Measurements from ENCODE around the gene KRTAP12-3. TPM values are rescaled to one million over a fixed set of nuclear protein-coding genes. Genes with fewer than 3 reads are reported as not detected.

The KRTAP12-3 gene
- total RNA-seq, 2 experiments from 2014 or later, result not detected

- intact Hi-C loops (cut with micrococcal nuclease; ENCODE audit: unreplicated experiment), result no loop called here
- H3K36me3 ChIP-seq (ENCODE audit: insufficient read depth, low read length), result no peaks in the 10 kb centered on the region
- no TSS peak for BruUV-seq (replicated peaks)
- ChIA-PET POLR2A (no interaction called here), CTCF (ENCODE audit: unreplicated experiment) (no interaction called here)
- TF ChIP-seq EZH2phosphoT487 (IDR thresholded peaks at IDR 0.05; ENCODE audit: borderline replicate concordance, low read depth, low read length), result no peak
- TF ChIP-seq, protein P1, sequence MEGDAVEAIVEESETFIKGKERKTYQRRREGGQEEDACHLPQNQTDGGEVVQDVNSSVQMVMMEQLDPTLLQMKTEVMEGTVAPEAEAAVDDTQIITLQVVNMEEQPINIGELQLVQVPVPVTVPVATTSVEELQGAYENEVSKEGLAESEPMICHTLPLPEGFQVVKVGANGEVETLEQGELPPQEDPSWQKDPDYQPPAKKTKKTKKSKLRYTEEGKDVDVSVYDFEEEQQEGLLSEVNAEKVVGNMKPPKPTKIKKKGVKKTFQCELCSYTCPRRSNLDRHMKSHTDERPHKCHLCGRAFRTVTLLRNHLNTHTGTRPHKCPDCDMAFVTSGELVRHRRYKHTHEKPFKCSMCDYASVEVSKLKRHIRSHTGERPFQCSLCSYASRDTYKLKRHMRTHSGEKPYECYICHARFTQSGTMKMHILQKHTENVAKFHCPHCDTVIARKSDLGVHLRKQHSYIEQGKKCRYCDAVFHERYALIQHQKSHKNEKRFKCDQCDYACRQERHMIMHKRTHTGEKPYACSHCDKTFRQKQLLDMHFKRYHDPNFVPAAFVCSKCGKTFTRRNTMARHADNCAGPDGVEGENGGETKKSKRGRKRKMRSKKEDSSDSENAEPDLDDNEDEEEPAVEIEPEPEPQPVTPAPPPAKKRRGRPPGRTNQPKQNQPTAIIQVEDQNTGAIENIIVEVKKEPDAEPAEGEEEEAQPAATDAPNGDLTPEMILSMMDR (conservative IDR thresholded peaks at IDR 0.05; ENCODE audit: low read length), result no peak
- H4K20me1 ChIP-seq (ENCODE audit: insufficient read depth, low read length), result no peaks in the 10 kb centered on the region
- peaks cover 13% of the 10 kb centered on the region; the same call in 1 of the 2 replicates for H3K9me3 ChIP-seq (ENCODE audit: low read length)
- no peak overlapping the region for H3K4me2 ChIP-seq (ENCODE audit: low read length)
- no peak for DNase-seq (ENCODE audit: low spot score)
- H2AFZ ChIP-seq (ENCODE audit: low read length), result no peak overlapping the region
- no peak overlapping the region for H3K4me3 ChIP-seq (ENCODE audit: low read depth, low read length, poor library complexity, severe bottlenecking)
- peaks cover 12% of the 10 kb centered on the region for H3K4me1 ChIP-seq (ENCODE audit: insufficient read depth, low read length, poor library complexity, severe bottlenecking)
- H3K79me2 ChIP-seq (ENCODE audit: insufficient read depth, low read depth, low read length), result no peaks in the 10 kb centered on the region
- no peak overlapping the region for H3K27ac ChIP-seq (ENCODE audit: low read depth, low read length, poor library complexity, severe bottlenecking)
- H3K9me2 ChIP-seq (ENCODE audit: insufficient read depth, low read length), result no peaks in the 10 kb centered on the region
These were observed 40.6 kb upstream of the KRTAP12-3 start for GRCh38 chr21:44617071-44617501.

GRCh38 chr21:44618504-44618903 is 39.2 kb upstream of the KRTAP12-3 start:
- peaks cover 12% of the 10 kb centered on the region for H3K4me1 ChIP-seq (ENCODE audit: insufficient read depth, low read length, poor library complexity, severe bottlenecking)
- H3K9me3 ChIP-seq (ENCODE audit: low read length), result peaks cover 19% of the 10 kb centered on the region
- H3K4me2 ChIP-seq (ENCODE audit: low read length), result 0 out of 2 replicates have a peak overlapping the region, but pooled peaks have one; percentile 6
- intact Hi-C loops (cut with micrococcal nuclease; ENCODE audit: unreplicated experiment), result no loop called here
- TF ChIP-seq EZH2phosphoT487 (IDR thresholded peaks at IDR 0.05; ENCODE audit: borderline replicate concordance, low read depth, low read length), result no peak
- TF ChIP-seq, protein P1 (conservative IDR thresholded peaks at IDR 0.05; ENCODE audit: low read length), result no peak
- H3K27ac ChIP-seq (ENCODE audit: low read depth, low read length, poor library complexity, severe bottlenecking), result no peak overlapping the region
- no peaks in the 10 kb centered on the region for H3K36me3 ChIP-seq (ENCODE audit: insufficient read depth, low read length)
- no peaks in the 10 kb centered on the region for H3K9me2 ChIP-seq (ENCODE audit: insufficient read depth, low read length)
- ChIA-PET POLR2A (interaction anchor here (1.2 kb wide), 1 partner anchor 980 kb away, joined by 6 read pairs; no protein-coding TSS in a partner anchor), CTCF (ENCODE audit: unreplicated experiment) (no interaction called here)
- H4K20me1 ChIP-seq (ENCODE audit: insufficient read depth, low read length), result no peaks in the 10 kb centered on the region
- H3K4me3 ChIP-seq (ENCODE audit: low read depth, low read length, poor library complexity, severe bottlenecking), result no peak overlapping the region
- DNase-seq (ENCODE audit: low spot score), result peak; percentile 5
- H3K79me2 ChIP-seq (ENCODE audit: insufficient read depth, low read depth, low read length), result no peaks in the 10 kb centered on the region
- peak overlapping the region; percentile 62 for H2AFZ ChIP-seq (ENCODE audit: low read length)
- BruUV-seq (replicated peaks), result no TSS peak

- TF ChIP-seq EZH2phosphoT487 (IDR thresholded peaks at IDR 0.05; ENCODE audit: borderline replicate concordance, low read depth, low read length), result no peak
- TF ChIP-seq, protein P1 (conservative IDR thresholded peaks at IDR 0.05; ENCODE audit: low read length), result no peak
- Histone ChIP-seq H3K79me2 (ENCODE audit: insufficient read depth, low read depth, low read length) (no peaks in the 10 kb centered on the region), H3K9me2 (ENCODE audit: insufficient read depth, low read length) (no peaks in the 10 kb centered on the region), H3K36me3 (ENCODE audit: insufficient read depth, low read length) (no peaks in the 10 kb centered on the region), H3K4me3 (ENCODE audit: low read depth, low read length, poor library complexity, severe bottlenecking) (no peak overlapping the region), H3K4me2 (ENCODE audit: low read length) (0 out of 2 replicates have a peak overlapping the region, but pooled peaks have one; percentile 6), H3K9me3 (ENCODE audit: low read length) (peaks cover 23% of the 10 kb centered on the region), H3K4me1 (ENCODE audit: insufficient read depth, low read length, poor library complexity, severe bottlenecking) (peaks cover 12% of the 10 kb centered on the region), H4K20me1 (ENCODE audit: insufficient read depth, low read length) (no peaks in the 10 kb centered on the region), H3K27ac (ENCODE audit: low read depth, low read length, poor library complexity, severe bottlenecking) (no peak overlapping the region), H2AFZ (ENCODE audit: low read length) (peak overlapping the region; percentile 62)
- BruUV-seq (replicated peaks), result no TSS peak
- DNase-seq (ENCODE audit: low spot score), result peak; percentile 36
- ChIA-PET POLR2A (interaction anchor here (1.2 kb wide), 1 partner anchor 980 kb away, joined by 6 read pairs; no protein-coding TSS in a partner anchor), CTCF (ENCODE audit: unreplicated experiment) (no interaction called here)
- intact Hi-C loops (cut with micrococcal nuclease; ENCODE audit: unreplicated experiment), result no loop called here
These were observed 38.8 kb upstream of the KRTAP12-3 start for GRCh38 chr21:44618909-44619308.

Measured in OCI-LY7 (cell line).